HCT116 (cell line): Measurements from ENCODE around the gene VTI1A. TPM values are rescaled to one million over a fixed set of nuclear protein-coding genes. Genes with fewer than 3 reads are reported as not detected.

ENCODE experiments used
- ATAC-seq: fragments of 200-7000 bp; cut with Tn5 transposase; 2 replicates; pipeline ENCODE4 v1.9.1; 2020; ENCODE audit warnings: mild to moderate bottlenecking, moderate library complexity
- BruUV-seq: library from RNA; stranded (reverse); fragments of 400-500 nt; replicated peaks from 2 replicates; lab custom pipeline; 2021; lab: Mats Ljungman, UMichigan
- CTCF ChIA-PET: fragments of 300-600 bp; sonication (Branson Sonifier 250); formaldehyde crosslinking; loops from one replicate; lab custom pipeline; 2021; ENCODE audit warnings: antibody characterized with exemption; lab: Charles Lee
- POLR2A ChIA-PET: fragments of 300-600, 350-600 bp; sonication (Branson Sonifier 250); formaldehyde crosslinking; loops from one replicate; lab custom pipeline; 2021; ENCODE audit warnings: antibody characterized with exemption; lab: Charles Lee
- RAD21 ChIA-PET, 2 experiments: fragments of 300-600 bp; sonication (Branson Sonifier 250); formaldehyde crosslinking; loops; one replicate each; lab custom pipeline; 2023; ENCODE audit warnings: low total read pairs in 2 of 2; ENCODE audit not compliant: uncharacterized antibody in 2 of 2, unreplicated experiment in 2 of 2, low non-redundant PET in 1 of 2; lab: Charles Lee
- DNase-seq: peaks from one replicate; pipeline ENCODE4 v3.0.0-alpha.2; 2010; ENCODE audit warnings: low read depth, low spot score
- H2AFZ ChIP-seq: fragments of 200-600 bp; shearing (Covaris generic), sonication (generic); 2 replicates; pipeline ENCODE4 v1.6.1; 2017; ENCODE audit warnings: low read depth, mixed run types, mixed read lengths, antibody characterized with exemption, low read length; ENCODE audit not compliant: poor library complexity, severe bottlenecking
- H3K27ac ChIP-seq: 2 replicates; pipeline ENCODE4 v1.5.1; 2012; ENCODE audit warnings: low read depth, low read length
- H3K27me3 ChIP-seq: fragments of 200-600 bp; sonication (generic); 2 replicates; pipeline ENCODE4 v1.6.1; 2016; ENCODE audit warnings: mixed run types, low read length, mixed read lengths; ENCODE audit not compliant: insufficient read depth
- H3K36me3 ChIP-seq, 2 experiments: fragments of 200-500 bp in 1 of 2; fragments of 200-600 bp in 1 of 2; sonication (Bioruptor generic) in 1 of 2; sonication (generic) in 1 of 2; 2 replicates each; pipeline versions ENCODE4 v1.5.1 to v1.6.1; 2014 to 2016; ENCODE audit warnings: low read length in 2 of 2, inconsistent platforms in 1 of 2, mixed read lengths in 1 of 2, mixed run types in 1 of 2; ENCODE audit not compliant: insufficient read depth in 2 of 2, control insufficient read depth in 1 of 2
- H3K4me1 ChIP-seq, 2 experiments: fragments of 200-600 bp in 1 of 2; sonication (generic) in 1 of 2; 2 replicates each; pipeline versions ENCODE4 v1.5.1 to v1.6.1; 2012 to 2017; ENCODE audit warnings: low read length in 2 of 2, inconsistent platforms in 1 of 2, mild to moderate bottlenecking in 1 of 2, mixed read lengths in 1 of 2, mixed run types in 1 of 2, moderate library complexity in 1 of 2; ENCODE audit not compliant: insufficient read depth in 2 of 2, control insufficient read depth in 1 of 2
- H3K4me2 ChIP-seq: fragments of 200-600 bp; sonication (generic); 2 replicates; pipeline ENCODE4 v1.6.1; 2017; ENCODE audit warnings: mixed run types, low read length, mixed read lengths
- H3K4me3 ChIP-seq, 2 experiments: fragments of 200-600 bp in 1 of 2; sonication (generic) in 1 of 2; replicated peaks in 1 of 2; 2 replicates each; pipeline ENCODE4 v1.5.1; 2011 to 2016; ENCODE audit warnings: low read length in 2 of 2, control low read depth in 1 of 2, low read depth in 1 of 2, mild to moderate bottlenecking in 1 of 2, mixed read lengths in 1 of 2, mixed run types in 1 of 2
- H3K79me2 ChIP-seq: fragments of 200-600 bp; sonication (generic); 2 replicates; pipeline ENCODE4 v1.6.1; 2017; ENCODE audit warnings: mild to moderate bottlenecking, mixed run types, low read length, moderate library complexity, mixed read lengths; ENCODE audit not compliant: insufficient read depth
- H3K9ac ChIP-seq: fragments of 200-600 bp; sonication (generic); 2 replicates; pipeline ENCODE4 v1.6.1; 2016; ENCODE audit warnings: low read length, mixed read lengths
- H3K9me2 ChIP-seq: fragments of 200-600 bp; sonication (generic), shearing (Covaris generic); 2 replicates; pipeline ENCODE4 v1.6.1; 2017; ENCODE audit warnings: mixed run types, mild to moderate bottlenecking, moderate library complexity; ENCODE audit not compliant: insufficient read depth
- H3K9me3 ChIP-seq, 2 experiments: fragments of 200-500 bp in 1 of 2; fragments of 200-600 bp in 1 of 2; sonication (Bioruptor generic) in 1 of 2; sonication (generic) in 1 of 2; 2 replicates each; pipeline ENCODE4 v1.6.1; 2014 to 2017; ENCODE audit warnings: low read length in 2 of 2, mixed read lengths in 2 of 2, inconsistent platforms in 1 of 2, low read depth in 1 of 2, mild to moderate bottlenecking in 1 of 2, mixed run types in 1 of 2, moderate library complexity in 1 of 2; ENCODE audit not compliant: control insufficient read depth in 1 of 2, insufficient read depth in 1 of 2
- H4K20me1 ChIP-seq: fragments of 200-600 bp; sonication (generic), shearing (Covaris generic); 2 replicates; pipeline ENCODE4 v1.6.1; 2017; ENCODE audit warnings: mixed run types, mild to moderate bottlenecking, moderate library complexity; ENCODE audit not compliant: insufficient read depth
- ATF3 ChIP-seq: IDR thresholded peaks from 2 replicates; pipeline ENCODE4 v1.6.1; 2012
- CBX3 ChIP-seq: IDR thresholded peaks from 2 replicates; pipeline ENCODE4 v1.6.1; 2012; ENCODE audit warnings: low read depth
- CEBPB ChIP-seq: IDR thresholded peaks from 2 replicates; pipeline ENCODE4 v1.6.1; 2012; ENCODE audit warnings: low read depth
- CTCF ChIP-seq, 3 experiments: fragments of 200-600 bp in 1 of 3; sonication (generic) in 1 of 3; IDR thresholded peaks in 2 of 3; conservative IDR thresholded peaks in 1 of 3; 2 replicates each; pipeline ENCODE4 v1.5.1; 2012 to 2017; ENCODE audit warnings: low read depth in 2 of 3, low read length in 2 of 3, antibody characterized with exemption in 1 of 3, borderline replicate concordance in 1 of 3, control low read depth in 1 of 3, mild to moderate bottlenecking in 1 of 3, mixed read lengths in 1 of 3, mixed run types in 1 of 3, moderate library complexity in 1 of 3; ENCODE audit not compliant: insufficient read depth in 1 of 3
- EGR1 ChIP-seq: IDR thresholded peaks from 2 replicates; pipeline ENCODE4 v1.6.1; 2012; ENCODE audit warnings: low read depth
- ELF1 ChIP-seq: IDR thresholded peaks from 2 replicates; pipeline ENCODE4 v1.6.1; 2012; ENCODE audit warnings: low read depth, borderline replicate concordance
- EZH2 ChIP-seq: fragments of 200-600 bp; sonication (generic); IDR thresholded peaks from 2 replicates; pipeline ENCODE4 v1.6.1; 2017; ENCODE audit warnings: antibody characterized with exemption, mixed run types
- JUND ChIP-seq: IDR thresholded peaks from 2 replicates; pipeline ENCODE4 v1.6.1; 2012
- MAX ChIP-seq: IDR thresholded peaks from 2 replicates; pipeline ENCODE4 v1.6.1; 2012
- POLR2A ChIP-seq: IDR thresholded peaks from 2 replicates; pipeline ENCODE4 v1.7.0; 2011; ENCODE audit warnings: borderline replicate concordance; ENCODE audit not compliant: insufficient read depth, insufficient read length; ENCODE audit errors: extremely low read depth
- POLR2AphosphoS5 ChIP-seq: IDR thresholded peaks from 2 replicates; pipeline ENCODE4 v1.6.1; 2011; ENCODE audit warnings: mild to moderate bottlenecking, low read depth, low read length, moderate library complexity
- RAD21 ChIP-seq: IDR thresholded peaks from 2 replicates; pipeline ENCODE4 v1.6.1; 2012; ENCODE audit warnings: low read depth, mild to moderate bottlenecking
- REST ChIP-seq: IDR thresholded peaks from 2 replicates; pipeline ENCODE4 v1.6.1; 2012; ENCODE audit warnings: low read depth
- SIN3A ChIP-seq: IDR thresholded peaks from 2 replicates; pipeline ENCODE4 v1.6.1; 2012; ENCODE audit warnings: low read depth
- TCF7L2 ChIP-seq: IDR thresholded peaks from 2 replicates; pipeline ENCODE4 v1.7.0; 2011; ENCODE audit warnings: borderline replicate concordance, inconsistent platforms; ENCODE audit not compliant: insufficient read depth, insufficient read length; ENCODE audit errors: extremely low read depth
- YY1 ChIP-seq: IDR thresholded peaks from 2 replicates; pipeline ENCODE4 v1.6.1; 2011; ENCODE audit warnings: low read length, low read depth, moderate library complexity, mild to moderate bottlenecking; ENCODE audit not compliant: insufficient replicate concordance; ENCODE audit errors: extremely low read depth
- ZFX ChIP-seq: fragments of 450-650 bp; IDR thresholded peaks from 2 replicates; pipeline ENCODE4 v1.6.1; 2017
- ZNF274 ChIP-seq: fragments of 200-500 bp; sonication (Bioruptor generic); IDR thresholded peaks from 2 replicates; pipeline ENCODE4 v1.6.1; 2014; ENCODE audit warnings: mild to moderate bottlenecking, low read depth, low read length, inconsistent platforms
- intact Hi-C: fragments of 100-400 bp; cut with micrococcal nuclease; formaldehyde crosslinking; loops from 2 replicates; pipeline ENCODE4 v1.10.0; 2022
- total RNA-seq: library from RNA; stranded (reverse); gene quantifications from one replicate; pipeline ENCODE4 v1.2.1, GENCODE V29; 2021; ENCODE audit not compliant: unreplicated experiment

The VTI1A gene
- total RNA-seq, 1 experiment from 2014 or later: 80.7 TPM

GRCh38 chr10:112790921-112791320, 343.9 kb downstream of the VTI1A start:
- H3K36me3 ChIP-seq: no peaks in the 10 kb centered on the region; a peak in 1 of 4 replicates
- no peaks in the 10 kb centered on the region for H3K9me2 ChIP-seq
- no peak overlapping the region for H3K27ac ChIP-seq
- H2AFZ ChIP-seq: no peak overlapping the region
- no peaks in the 10 kb centered on the region for H3K27me3 ChIP-seq
- TF ChIP-seq MAX: no peak
- TF ChIP-seq ELF1: no peak
- no peak for TF ChIP-seq CBX3
- TF ChIP-seq YY1: no peak
- TF ChIP-seq REST: no peak
- TF ChIP-seq SIN3A: no peak
- TF ChIP-seq TCF7L2: no peak
- TF ChIP-seq POLR2AphosphoS5: no peak
- no peak for TF ChIP-seq ZFX
- TF ChIP-seq EGR1: no peak
- no peak for TF ChIP-seq POLR2A
- TF ChIP-seq ATF3: no peak
- TF ChIP-seq JUND: no peak
- TF ChIP-seq RAD21: no peak
- TF ChIP-seq CTCF (IDR thresholded peaks at IDR 0.05 in 2 of 3, conservative IDR thresholded peaks at IDR 0.05 in 1 of 3; ENCODE audit: borderline replicate concordance in 1 of 3, insufficient read depth in 1 of 3, low read depth in 2 of 3, low read length in 2 of 3): no peak
- TF ChIP-seq CEBPB: no peak
- no peak for TF ChIP-seq ZNF274
- TF ChIP-seq EZH2: no peak
- no peak overlapping the region for H3K4me3 ChIP-seq
- ChIA-PET CTCF (no interaction called here), POLR2A (no interaction called here), RAD21 (no interaction called here)
- no peaks in the 10 kb centered on the region for H3K9me3 ChIP-seq
- DNase-seq (no peak), ATAC-seq (no peak)
- intact Hi-C loops: no loop called here
- no TSS peak for BruUV-seq
- no peak overlapping the region for H3K9ac ChIP-seq
- no peaks in the 10 kb centered on the region for H3K79me2 ChIP-seq
- H3K4me1 ChIP-seq: peaks cover 9 to 13% of the 10 kb centered on the region in 2 experiments; a peak in 2 of 4 replicates
- H4K20me1 ChIP-seq: peaks cover 6% of the 10 kb centered on the region; the same call in 1 of the 2 replicates
- no peak overlapping the region for H3K4me2 ChIP-seq
